ENCODE results near the gene KDM3A. TPM values are rescaled to one million over a fixed set of nuclear protein-coding genes. Genes with fewer than 3 reads are reported as not detected.

The KDM3A gene
- total RNA-seq, 1 experiment from 2014 or later = 53.2 TPM

Other genes with a start within 250 kb of the KDM3A start
- 85.7 and 113 TPM in 2 replicates for gene IMMT, start 245.9 kb upstream of the KDM3A start, total RNA-seq (2014; rRNA removed; shearing (Covaris generic))
- 82.6 and 91.3 TPM in 2 replicates for gene MRPL35, start 241.9 kb upstream of the KDM3A start, total RNA-seq (2014; rRNA removed; shearing (Covaris generic))
- gene REEP1, start 103.7 kb upstream of the KDM3A start, total RNA-seq (2014; rRNA removed; shearing (Covaris generic)) = 1.1 and 4.2 TPM in 2 replicates
- 58.8 and 83.8 TPM in 2 replicates for gene CHMP3, start 122.1 kb downstream of the KDM3A start, total RNA-seq (2014; rRNA removed; shearing (Covaris generic))
- 10.9 and 13.4 TPM in 2 replicates for gene RNF103, start 182.5 kb downstream of the KDM3A start, total RNA-seq (2014; rRNA removed; shearing (Covaris generic))

Data from G401 (cell line).